ENCODE data around the gene KCNMA1. TPM values are rescaled to one million over a fixed set of nuclear protein-coding genes. Genes with fewer than 3 reads are reported as not detected.

The KCNMA1 gene
- total RNA-seq, 1 donor from 2014 or later: 2.0 TPM

DNA sequence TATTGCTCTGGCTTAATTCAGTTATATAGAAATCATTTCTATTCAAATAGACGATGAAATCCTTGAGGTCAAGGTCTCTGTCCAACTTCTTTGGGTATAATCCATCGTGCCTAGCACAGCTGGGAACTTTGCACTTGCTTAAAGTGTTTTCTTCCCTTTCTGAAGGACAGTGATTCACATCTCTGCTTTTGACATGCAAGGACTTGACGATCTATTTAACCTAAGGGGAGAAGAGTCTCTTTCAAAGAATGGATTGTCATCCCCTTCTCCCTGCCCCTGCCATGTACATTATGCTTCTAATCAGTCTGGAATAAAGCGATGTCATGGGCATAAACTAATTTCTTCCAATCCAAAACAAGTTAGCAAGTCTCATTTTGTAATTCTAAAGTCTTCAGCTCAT, 488.6 kb downstream of the KCNMA1 start:
- intact Hi-C loops (cut with DNase I): no loop called here
- ATAC-seq (ENCODE audit: poor library complexity): no peak
- DNase-seq: no peak

DNA sequence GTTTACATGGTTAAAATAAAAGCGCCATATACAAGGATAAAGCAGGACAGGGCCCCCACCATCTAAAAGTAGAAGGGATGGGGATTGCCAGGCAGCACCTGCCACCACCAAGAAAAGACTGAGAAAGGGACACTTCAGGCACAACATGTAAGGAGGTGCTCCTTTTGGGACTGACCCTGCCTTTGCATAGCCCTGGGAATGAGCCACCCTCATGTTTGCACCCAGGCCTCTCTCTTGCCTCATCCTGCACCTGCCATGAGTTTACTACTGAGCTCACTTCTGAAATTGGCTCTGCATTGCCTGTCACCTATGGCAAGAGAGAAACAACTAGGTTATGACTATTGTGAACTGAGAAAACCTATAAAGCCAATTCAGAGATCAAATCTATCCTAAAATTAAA, 489.7 kb downstream of the KCNMA1 start:
- intact Hi-C loops (cut with DNase I): no loop called here
- ATAC-seq (ENCODE audit: poor library complexity) (no peak), DNase-seq (no peak)

DNA sequence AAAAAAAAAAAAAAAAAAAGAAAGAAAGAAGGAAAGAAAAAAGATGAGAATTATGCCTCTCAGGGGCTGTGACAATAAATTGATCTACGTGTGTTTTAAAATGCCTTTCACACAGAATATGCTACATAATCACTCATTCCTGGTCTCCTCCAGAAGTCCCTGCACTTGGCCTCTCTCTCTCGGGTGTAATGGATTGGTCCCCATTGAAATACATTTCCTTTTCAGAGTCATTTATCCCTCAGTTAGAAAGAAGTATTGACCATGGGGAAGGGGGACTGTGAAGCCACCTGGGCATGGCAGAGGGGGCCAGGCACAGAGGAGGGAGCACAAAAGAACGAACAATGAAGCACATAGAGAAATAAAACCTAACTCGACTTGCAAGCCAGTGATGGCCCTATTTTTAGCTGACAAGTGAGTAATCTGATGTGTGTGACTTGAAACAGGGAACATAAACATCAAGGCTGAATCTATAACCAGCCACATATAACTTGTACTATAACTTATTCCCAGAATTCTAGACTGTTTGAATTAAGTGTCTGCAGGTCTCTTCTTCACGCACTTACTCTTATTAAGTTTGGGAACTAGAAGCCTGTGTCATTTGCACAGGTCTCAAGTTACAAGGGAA, 490.8 kb downstream of the KCNMA1 start:
- no peak for DNase-seq
- intact Hi-C loops (cut with DNase I): no loop called here
- ATAC-seq (ENCODE audit: poor library complexity): no peak

DNA sequence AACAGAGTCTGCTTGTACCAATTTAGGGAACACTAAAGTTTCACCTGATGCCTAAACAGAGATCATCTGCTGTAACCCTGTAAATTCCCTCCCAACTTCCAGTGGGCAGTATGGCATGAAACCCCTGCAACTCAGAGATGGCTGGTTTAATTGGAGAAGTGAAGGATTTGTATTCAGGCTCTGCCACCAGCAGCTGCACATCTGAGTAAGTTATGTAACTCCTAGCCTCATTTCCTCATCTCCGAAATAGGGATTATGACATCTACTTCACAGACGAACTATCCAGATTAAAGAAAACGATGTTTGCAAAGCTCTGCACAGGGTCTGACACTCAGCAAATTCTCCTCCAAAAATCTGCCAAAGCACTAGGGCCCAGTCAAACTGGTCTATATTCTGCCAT, 493.0 kb downstream of the KCNMA1 start:
- no peak for DNase-seq
- intact Hi-C loops (cut with DNase I): no loop called here

DNA sequence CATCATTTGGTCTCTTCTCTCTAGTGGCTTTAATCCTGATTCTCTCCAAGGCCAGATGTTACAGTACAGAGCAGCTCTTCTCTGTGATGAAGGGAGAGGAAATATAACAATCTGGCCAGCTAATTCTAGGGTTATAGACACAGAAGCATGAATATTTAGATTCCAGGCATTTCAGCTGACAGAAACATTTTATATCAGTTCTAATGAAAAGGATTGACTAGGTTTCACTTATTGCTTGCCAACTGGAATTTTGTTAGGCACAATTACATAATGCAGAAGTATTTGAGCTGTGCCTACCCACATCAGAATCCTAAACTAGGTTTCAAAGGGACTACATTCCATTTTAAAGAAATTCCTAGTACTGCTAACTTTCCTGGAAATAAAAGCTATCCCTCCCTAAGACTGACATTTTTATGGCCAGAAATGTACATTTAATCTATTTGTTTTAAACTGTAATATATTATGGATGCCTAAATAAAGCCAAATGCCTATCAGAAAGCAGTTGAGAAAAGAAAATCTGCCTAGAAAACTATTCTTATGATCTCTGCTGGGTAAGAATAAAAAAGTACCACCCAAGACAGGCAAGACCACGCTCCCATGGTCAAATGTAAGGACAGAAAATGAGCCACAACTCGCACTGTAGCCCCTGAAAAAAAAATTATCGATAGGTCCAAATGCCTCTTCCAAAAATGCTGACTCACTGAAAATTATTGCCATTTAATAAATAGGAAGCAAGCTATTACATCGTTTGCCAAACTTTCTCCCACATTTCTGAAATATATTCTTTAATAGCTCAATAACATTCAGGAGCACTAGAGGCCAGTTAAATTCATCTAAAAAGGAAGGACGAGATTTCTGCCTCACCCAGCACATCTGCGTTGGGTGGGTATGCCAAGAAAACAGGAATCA, 498.1 kb downstream of the KCNMA1 start:
- DNase-seq (no peak), ATAC-seq (ENCODE audit: poor library complexity) (no peak)
- intact Hi-C loops (cut with DNase I): no loop called here

More for the DNA sequence above, 493.0 kb downstream of the KCNMA1 start:
- no peak for ATAC-seq (ENCODE audit: poor library complexity)

DNA sequence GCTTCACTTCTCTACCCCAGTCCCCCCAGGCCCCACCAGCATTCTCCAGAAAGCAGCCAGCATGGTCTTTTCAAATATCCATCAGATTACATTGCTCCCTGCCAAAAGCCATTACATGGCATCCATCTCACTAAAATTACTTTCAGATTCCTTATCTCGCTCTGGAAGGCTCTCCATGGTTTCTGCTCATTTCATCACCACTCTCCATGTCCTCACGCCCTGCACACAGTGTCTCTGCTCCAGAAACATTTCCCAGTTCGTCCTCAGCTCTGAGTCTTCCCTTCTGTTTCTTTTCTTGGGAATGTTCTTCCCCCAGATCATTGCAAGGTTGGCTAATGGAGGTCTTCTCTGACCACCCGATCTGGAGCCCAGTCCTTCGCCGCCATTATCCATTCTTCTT, 499.1 kb downstream of the KCNMA1 start:
- intact Hi-C loops (cut with DNase I): no loop called here
- no peak for ATAC-seq (ENCODE audit: poor library complexity)
- no peak for DNase-seq

DNA sequence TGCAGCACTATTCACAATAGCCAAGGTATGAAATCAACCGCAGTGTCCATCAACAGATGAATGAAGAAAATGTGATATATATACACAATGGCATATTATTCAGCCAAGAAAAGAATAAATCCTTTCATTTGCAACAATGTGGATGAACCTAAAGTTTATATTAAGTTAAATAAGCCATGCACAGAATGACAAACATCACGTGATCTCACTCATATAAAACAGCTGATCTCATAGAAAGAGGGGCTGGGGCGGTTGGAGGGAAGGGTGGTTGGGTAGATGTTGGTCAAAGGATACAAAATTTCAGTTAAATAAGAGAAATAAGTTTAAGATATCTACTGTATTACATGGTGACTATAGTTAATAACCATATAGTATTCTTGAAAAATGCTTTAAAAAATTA, 502.1 kb downstream of the KCNMA1 start:
- ATAC-seq (ENCODE audit: poor library complexity): no peak
- intact Hi-C loops (cut with DNase I): no loop called here

DNA sequence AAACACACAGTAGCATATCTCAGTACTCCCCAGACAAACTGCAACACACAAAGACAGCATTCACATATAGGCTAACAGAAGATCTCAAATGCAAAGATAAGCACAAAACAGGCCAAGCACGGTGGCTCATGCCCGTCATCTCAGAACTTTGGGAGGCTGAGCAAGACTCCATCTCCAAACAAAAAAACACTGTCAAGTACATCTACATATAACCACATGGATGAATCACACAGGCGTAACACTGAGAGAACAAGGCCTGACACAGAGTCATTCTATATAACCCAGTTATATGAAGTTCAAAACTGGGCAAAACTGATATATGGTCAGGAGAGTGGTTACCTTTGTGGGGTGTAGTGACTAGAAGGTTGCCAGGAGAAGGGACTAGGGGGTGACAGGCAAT, 506.4 kb downstream of the KCNMA1 start:
- intact Hi-C loops (cut with DNase I): no loop called here
- ATAC-seq (ENCODE audit: poor library complexity) (no peak), DNase-seq (no peak)

More for the DNA sequence above, 502.1 kb downstream of the KCNMA1 start:
- DNase-seq: no peak

DNA sequence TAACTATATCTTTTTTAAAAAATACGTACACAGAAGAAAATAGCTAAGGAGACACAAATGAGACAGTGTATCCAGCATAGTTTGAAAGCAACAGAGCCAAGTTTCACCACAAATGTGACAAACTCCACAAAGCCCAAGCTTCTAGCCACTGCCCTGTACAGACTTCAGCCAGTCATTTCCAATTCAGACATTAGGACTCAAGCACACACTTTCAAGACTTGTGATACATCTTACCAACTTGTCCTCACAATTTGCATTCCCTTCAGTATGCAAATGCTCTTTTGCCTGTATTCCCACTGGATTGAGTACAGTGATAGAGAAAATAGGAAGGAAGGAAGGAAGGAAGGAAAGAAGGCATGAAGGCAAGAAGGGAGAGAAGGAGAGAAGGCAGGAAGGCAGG, 510.4 kb downstream of the KCNMA1 start:
- DNase-seq (no peak), ATAC-seq (ENCODE audit: poor library complexity) (no peak)
- intact Hi-C loops (cut with DNase I): no loop called here

DNA sequence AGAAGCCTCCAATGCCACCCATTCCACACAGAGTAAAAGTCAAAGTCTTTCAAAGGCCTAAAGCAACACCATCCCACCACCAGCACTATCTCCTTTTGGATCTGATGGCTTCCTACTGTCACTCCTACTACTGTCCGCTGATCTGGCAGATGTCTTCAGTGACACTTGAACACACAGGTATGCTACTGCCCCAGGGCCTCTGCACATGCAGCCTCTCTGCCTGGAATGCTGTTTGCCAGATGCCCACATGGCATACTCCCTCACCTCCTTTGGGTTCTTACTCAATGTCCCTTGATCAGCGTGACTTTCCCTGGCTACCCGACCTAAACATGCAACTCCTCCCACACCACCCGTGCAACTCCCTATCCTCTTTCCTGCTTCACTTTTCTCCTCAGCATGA, 512.4 kb downstream of the KCNMA1 start:
- no peak for ATAC-seq (ENCODE audit: poor library complexity)
- intact Hi-C loops (cut with DNase I): no loop called here
- no peak for DNase-seq

DNA sequence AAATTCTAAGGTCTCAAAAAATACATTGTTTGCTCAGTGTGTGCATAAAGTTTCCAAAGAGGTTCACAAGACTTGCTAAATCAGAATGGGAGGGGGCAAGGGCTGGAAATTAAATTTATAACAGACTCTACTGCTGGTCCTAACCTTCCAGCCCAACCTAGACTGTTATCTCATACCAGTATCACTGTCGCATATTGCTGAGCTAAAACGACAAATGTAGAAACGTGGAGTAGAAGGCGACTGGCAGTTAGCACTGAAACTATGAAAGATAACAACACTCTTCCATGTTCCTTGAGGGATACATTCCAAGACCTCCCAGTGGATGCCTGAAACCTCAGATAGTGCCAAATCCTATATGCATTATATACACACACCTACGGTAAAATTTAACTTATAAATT, 514.3 kb downstream of the KCNMA1 start:
- intact Hi-C loops (cut with DNase I): no loop called here
- DNase-seq: no peak
- no peak for ATAC-seq (ENCODE audit: poor library complexity)

DNA sequence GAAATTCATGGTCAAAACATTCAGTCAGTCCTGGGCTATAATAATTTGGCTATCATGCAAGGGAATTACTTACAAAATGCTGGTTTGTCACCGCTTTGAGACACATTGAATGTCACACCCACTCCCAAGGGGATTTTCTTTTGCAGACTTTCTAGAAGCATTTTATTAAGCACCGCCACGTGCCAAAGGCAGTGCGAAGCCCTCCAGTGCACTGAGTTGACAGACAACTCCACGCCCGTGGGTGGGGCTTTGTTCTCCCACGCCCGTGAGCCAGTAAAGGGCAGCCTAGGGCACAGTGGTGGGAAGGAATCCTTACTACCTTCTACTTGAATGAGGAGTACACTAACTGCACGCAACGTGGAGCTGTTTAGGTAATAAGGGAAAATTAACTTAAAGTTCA, 515.8 kb downstream of the KCNMA1 start:
- ATAC-seq (ENCODE audit: poor library complexity): no peak
- peak; percentile 49 for DNase-seq
- intact Hi-C loops (cut with DNase I): no loop called here

DNA sequence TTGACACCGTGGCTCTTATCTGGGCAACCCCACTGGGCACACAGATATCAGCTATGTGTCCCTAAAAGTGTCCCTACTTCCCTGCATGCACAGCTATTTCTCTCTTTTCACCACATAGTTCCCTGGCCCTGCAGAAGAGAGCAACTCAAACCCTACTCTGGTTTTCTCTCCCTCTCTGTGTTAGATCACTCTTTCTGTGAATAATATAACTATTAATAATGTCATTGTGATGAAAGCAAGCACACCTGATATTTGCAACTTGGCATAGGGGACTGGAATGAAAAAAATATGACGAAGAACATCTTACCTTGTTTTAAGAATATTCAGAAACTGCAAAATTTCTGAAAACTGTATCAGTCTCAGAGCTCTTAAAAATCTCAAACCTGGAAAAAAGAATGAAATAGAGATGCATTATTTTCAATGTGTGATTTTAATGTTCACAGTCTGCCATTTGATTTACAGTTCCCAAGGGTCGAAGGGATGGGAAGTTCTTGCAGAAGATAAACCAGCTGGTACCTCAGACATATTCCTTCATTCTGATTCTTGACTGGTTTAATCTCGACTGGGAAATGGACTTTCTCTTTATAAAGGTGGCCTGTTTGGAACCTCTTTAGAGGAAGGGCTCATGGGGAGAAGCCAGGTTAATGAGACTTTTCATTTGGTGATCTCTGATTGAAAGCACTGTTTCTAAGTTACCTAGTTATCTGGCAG, 516.8 kb downstream of the KCNMA1 start:
- ATAC-seq (ENCODE audit: poor library complexity) (no peak), DNase-seq (no peak)
- intact Hi-C loops (cut with DNase I): no loop called here

DNA sequence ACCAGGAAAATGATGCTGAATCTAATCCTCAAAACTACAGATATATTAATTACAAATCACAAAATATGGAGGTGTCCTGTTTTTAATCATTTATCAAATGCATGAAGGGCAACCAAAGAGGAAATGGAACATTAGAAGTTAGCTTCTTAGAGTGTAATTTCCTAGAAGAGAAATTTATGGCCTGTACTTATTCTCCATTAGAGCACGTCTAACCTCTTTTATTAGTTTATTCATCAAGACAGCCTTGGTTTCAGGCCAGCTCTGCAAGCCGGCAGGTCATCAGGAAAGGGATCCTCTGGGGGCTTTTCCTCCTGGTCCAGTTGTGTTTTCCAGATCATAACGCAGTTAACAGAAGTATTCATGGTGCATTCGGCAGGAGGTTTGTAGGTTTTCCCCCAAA, 517.6 kb downstream of the KCNMA1 start:
- no peak for DNase-seq
- intact Hi-C loops (cut with DNase I): no loop called here
- ATAC-seq (ENCODE audit: poor library complexity): no peak

DNA sequence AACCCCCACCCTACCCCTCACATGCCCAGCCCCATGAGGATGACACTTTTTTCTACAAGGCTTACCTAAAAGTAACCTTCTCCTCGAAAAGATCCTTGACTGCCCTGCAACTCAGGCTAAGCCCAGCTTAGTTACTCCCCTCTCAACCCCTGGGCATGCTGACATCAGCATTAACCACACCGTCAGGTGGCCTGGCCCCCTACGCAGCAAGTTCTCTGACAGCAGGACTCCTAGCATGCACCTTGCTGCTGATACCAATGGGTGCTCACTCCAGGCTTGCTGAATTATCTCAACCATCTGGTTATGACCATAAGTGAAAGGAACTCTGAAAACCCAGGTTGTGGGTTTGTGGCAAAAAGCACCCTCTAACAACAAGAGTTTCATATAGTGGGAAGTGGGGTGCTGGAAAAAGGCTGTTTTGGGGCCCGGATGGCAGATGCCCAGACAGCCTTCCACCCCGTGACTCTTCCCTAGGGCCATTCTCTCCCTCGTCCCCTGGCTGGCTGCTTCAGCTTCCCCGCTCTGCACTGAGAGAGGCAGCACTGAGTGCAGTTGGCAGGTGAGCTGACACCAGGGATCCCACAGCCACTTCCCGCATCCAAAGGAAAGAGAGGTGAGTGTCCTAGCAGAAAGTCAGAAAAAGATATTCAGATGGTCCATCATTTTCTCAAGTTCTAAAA, 518.9 kb downstream of the KCNMA1 start:
- DNase-seq (no peak), ATAC-seq (ENCODE audit: poor library complexity) (no peak)
- intact Hi-C loops (cut with DNase I): no loop called here

DNA sequence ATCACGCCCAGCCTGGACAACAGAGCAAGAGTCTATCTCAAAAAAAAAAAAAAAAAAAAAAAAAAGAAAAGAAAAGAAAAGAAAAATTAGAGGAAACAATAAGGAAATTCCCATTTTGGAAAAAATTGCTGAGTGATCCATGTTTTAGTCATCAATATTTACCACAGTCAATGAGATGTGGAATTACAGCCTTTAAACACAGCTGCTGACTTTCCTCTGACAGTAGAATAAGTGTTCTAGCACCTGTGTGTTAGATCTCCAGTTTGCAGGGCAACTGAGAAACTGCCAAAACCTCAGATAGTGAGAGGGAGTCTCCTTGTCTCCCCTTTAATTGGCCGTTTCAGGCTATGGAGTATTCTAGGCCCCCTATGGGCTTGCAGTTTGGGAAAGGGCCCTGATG, 520.1 kb downstream of the KCNMA1 start:
- intact Hi-C loops (cut with DNase I): no loop called here
- DNase-seq (no peak), ATAC-seq (ENCODE audit: poor library complexity) (no peak)

DNA sequence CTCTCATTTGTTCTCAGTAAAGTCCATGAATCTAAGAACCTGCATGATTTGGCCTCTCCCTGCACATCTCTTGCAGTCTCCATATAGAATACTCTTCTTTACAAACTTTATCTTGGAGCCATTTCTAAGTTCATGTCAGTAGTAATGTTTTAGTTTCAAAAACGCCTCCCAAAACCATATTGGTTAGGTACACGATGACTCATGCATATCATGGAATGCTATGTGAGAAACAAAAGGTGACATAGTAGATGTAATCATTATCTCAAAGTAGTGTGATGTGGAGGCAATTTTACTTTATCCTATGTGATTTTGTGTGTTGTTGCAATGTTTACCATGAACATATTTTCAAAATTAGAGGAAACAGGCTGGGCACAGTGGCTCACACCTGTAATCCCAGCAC, 520.7 kb downstream of the KCNMA1 start:
- ATAC-seq (ENCODE audit: poor library complexity) (no peak), DNase-seq (no peak)
- intact Hi-C loops (cut with DNase I): no loop called here

DNA sequence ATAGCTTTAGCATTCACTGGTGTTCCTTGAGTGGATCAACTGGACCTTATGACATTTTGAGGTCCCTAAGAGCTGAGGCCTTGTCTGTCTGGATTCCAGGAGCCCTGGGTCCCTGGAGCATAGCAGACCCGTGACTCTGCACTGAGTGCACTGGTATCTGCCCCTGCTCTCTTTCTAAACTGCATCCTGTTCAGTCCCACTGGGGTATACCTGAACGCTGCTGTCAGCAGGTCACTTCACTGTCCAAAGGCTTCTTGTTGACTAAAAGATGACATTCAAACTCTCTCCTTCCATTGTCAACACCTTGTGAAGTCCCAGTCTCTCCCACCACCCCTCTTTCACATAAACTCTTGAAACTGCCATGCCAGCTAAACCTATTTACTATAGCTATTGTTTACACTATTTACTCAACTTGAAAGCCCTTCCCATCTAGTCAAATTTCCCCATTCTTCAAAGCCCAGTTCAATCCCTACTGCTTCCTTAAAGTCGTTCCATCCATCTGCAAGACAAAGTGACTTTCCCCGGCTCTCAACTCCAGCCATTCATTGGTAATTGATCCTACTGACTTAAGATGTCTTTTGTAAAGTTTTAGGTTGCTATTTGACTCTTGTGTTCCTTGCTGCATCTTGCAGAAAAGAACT, 523.3 kb downstream of the KCNMA1 start:
- DNase-seq (no peak), ATAC-seq (ENCODE audit: poor library complexity) (no peak)
- intact Hi-C loops (cut with DNase I): no loop called here
